GM10266 (cell line): ENCODE measurements around the gene SFXN5.
A peak's percentile ranks its signal among the peaks of the same experiment; 100 is the strongest.

Experiments
- DNase-seq: peaks from one replicate; pipeline ENCODE4 v3.0.0; 2012; ENCODE audit errors: extremely low spot score
- CTCF ChIP-seq: IDR thresholded peaks from 2 replicates; pipeline ENCODE4 v1.5.1; 2012; ENCODE audit warnings: mild to moderate bottlenecking, low read depth; ENCODE audit not compliant: control insufficient read depth, insufficient read depth; ENCODE audit errors: missing control alignments

SFXN5 gene

GRCh38 chr2:72940786-72941185, 130.7 kb downstream of the SFXN5 start:
- DNase-seq, result no peak
- TF ChIP-seq CTCF, result no peak

GRCh38 chr2:72940361-72940760, 131.2 kb downstream of the SFXN5 start:
- no peak for TF ChIP-seq CTCF
- no peak for DNase-seq

- TF ChIP-seq CTCF, result no peak
- DNase-seq, result no peak
These were observed 133.1 kb downstream of the SFXN5 start for GRCh38 chr2:72938455-72938854.

- no peak for DNase-seq
These were observed 134.2 kb downstream of the SFXN5 start for GRCh38 chr2:72937356-72937669.

GRCh38 chr2:72936660-72937355, 134.7 kb downstream of the SFXN5 start:
- DNase-seq, result no peak
- TF ChIP-seq CTCF, result no peak

More at GRCh38 chr2:72937356-72937669, 134.2 kb downstream of the SFXN5 start:
- no peak for TF ChIP-seq CTCF

- TF ChIP-seq CTCF, result no peak
- no peak for DNase-seq
These were observed 135.9 kb downstream of the SFXN5 start for GRCh38 chr2:72935611-72935957.

GRCh38 chr2:72934683-72935610, 136.6 kb downstream of the SFXN5 start:
- DNase-seq, result peak; percentile 62
- peak; percentile 52 for TF ChIP-seq CTCF
